Measurements from ENCODE around the gene PEX11A.

Gene PEX11A

GRCh38 chr15:89690276-89691218 lies at the start of gene PEX11A, which contains the start of gene WDR93:
TSS of gene PEX11A (minus strand) at chr15:89690754. CDS start at chr15:89690632, 122 bp downstream.
TSS of gene WDR93 (plus strand) at chr15:89690811. CDS start at chr15:89701747, 10,936 bp downstream.
- peak within 1 kb of the TSS; percentile 90 for H3K4me3 ChIP-seq (replicated peaks; ENCODE audit: low read depth, low read length)
- TF ChIP-seq CTCF (IDR thresholded peaks at IDR 0.05; ENCODE audit: low read depth, low read length, missing control alignments): no peak

GRCh38 chr15:89740137-89740536 lies 49.6 kb upstream of the PEX11A start:
- DNase-seq (ENCODE audit: extremely low read depth, low read depth): peak; percentile 72
- no peak overlapping the region for H3K4me3 ChIP-seq (replicated peaks; ENCODE audit: low read depth, low read length)
- peak; percentile 85 for TF ChIP-seq CTCF (IDR thresholded peaks at IDR 0.05; ENCODE audit: low read depth, low read length, missing control alignments)

More at GRCh38 chr15:89690276-89691218, at the start of gene PEX11A, which contains the start of gene WDR93:
- DNase-seq (ENCODE audit: extremely low read depth, low read depth): peak; percentile 20

GRCh38 chr15:89735773-89736172 lies 45.2 kb upstream of the PEX11A start:
- no peak overlapping the region for H3K4me3 ChIP-seq (replicated peaks; ENCODE audit: low read depth, low read length)
- no peak for TF ChIP-seq CTCF (IDR thresholded peaks at IDR 0.05; ENCODE audit: low read depth, low read length, missing control alignments)
- no peak for DNase-seq (ENCODE audit: extremely low read depth, low read depth)

GRCh38 chr15:89732451-89733172 lies 42.1 kb upstream of the PEX11A start:
- no peak for DNase-seq (ENCODE audit: extremely low read depth, low read depth)
- no peak overlapping the region for H3K4me3 ChIP-seq (replicated peaks; ENCODE audit: low read depth, low read length)
- TF ChIP-seq CTCF (IDR thresholded peaks at IDR 0.05; ENCODE audit: low read depth, low read length, missing control alignments): no peak

- no peak for TF ChIP-seq CTCF (IDR thresholded peaks at IDR 0.05; ENCODE audit: low read depth, low read length, missing control alignments)
- no peak overlapping the region for H3K4me3 ChIP-seq (replicated peaks; ENCODE audit: low read depth, low read length)
- DNase-seq (ENCODE audit: extremely low read depth, low read depth): no peak
Observed at GRCh38 chr15:89731275-89731674, 40.7 kb upstream of the PEX11A start.

- no peak for TF ChIP-seq CTCF (IDR thresholded peaks at IDR 0.05; ENCODE audit: low read depth, low read length, missing control alignments)
- DNase-seq (ENCODE audit: extremely low read depth, low read depth): no peak
- H3K4me3 ChIP-seq (replicated peaks; ENCODE audit: low read depth, low read length): no peak overlapping the region
Observed at GRCh38 chr15:89728254-89728653, 37.7 kb upstream of the PEX11A start.
